AG08395 (cell line): ENCODE data around the gene THSD8.

ENCODE experiments used
- DNase-seq: peaks from one replicate; pipeline ENCODE4 v3.0.0; 2012; ENCODE audit warnings: mixed read lengths, low spot score

Gene THSD8

GRCh38 chr19:12779162-12779993, 22.5 kb upstream of the THSD8 start:
- peak; percentile 41 for DNase-seq

GRCh38 chr19:12782174-12782423, 19.8 kb upstream of the THSD8 start:
- no peak for DNase-seq

GRCh38 chr19:12782424-12783290, 19.2 kb upstream of the THSD8 start:
- peak; percentile 77 for DNase-seq

- DNase-seq: no peak
Measured at GRCh38 chr19:12783291-12783848, 18.5 kb upstream of the THSD8 start.

- DNase-seq: no peak
Measured at GRCh38 chr19:12783849-12784393, 17.9 kb upstream of the THSD8 start.

- no peak for DNase-seq
Measured at GRCh38 chr19:12784394-12784870, 17.4 kb upstream of the THSD8 start.

GRCh38 chr19:12784871-12785430, 16.9 kb upstream of the THSD8 start:
- DNase-seq: no peak

GRCh38 chr19:12785431-12786031, 16.3 kb upstream of the THSD8 start:
- DNase-seq: no peak

GRCh38 chr19:12786141-12786870, 15.6 kb upstream of the THSD8 start:
- no peak for DNase-seq

- DNase-seq: no peak
Measured at GRCh38 chr19:12786952-12787351, 14.9 kb upstream of the THSD8 start.

- no peak for DNase-seq
Measured at GRCh38 chr19:12787458-12787857, 14.4 kb upstream of the THSD8 start.

GRCh38 chr19:12788042-12788681, 13.7 kb upstream of the THSD8 start:
- no peak for DNase-seq

- peak; percentile 55 for DNase-seq
Measured at GRCh38 chr19:12788682-12789097, 13.2 kb upstream of the THSD8 start.

GRCh38 chr19:12789098-12789903, 12.6 kb upstream of the THSD8 start:
- peak; percentile 3 for DNase-seq

- peak; percentile 95 for DNase-seq
Measured at GRCh38 chr19:12789904-12790619, 11.8 kb upstream of the THSD8 start.

GRCh38 chr19:12790628-12791344, 11.1 kb upstream of the THSD8 start:
- DNase-seq: peak; percentile 1

- DNase-seq: peak; percentile 93
Measured at GRCh38 chr19:12791345-12792050, 10.4 kb upstream of the THSD8 start, which contains the start of gene JUNB. Gene JUNB, plus strand, starts transcription at chr19:12791486. Its CDS starts 286 bp downstream, at chr19:12791772.
